ENCODE results near the gene PTPRG. TPM values are rescaled to one million over a fixed set of nuclear protein-coding genes. Genes with fewer than 3 reads are reported as not detected.

The PTPRG gene
- total RNA-seq, 4 donors from 2014 or later = 8.4 to 37.3 (median 14.9) TPM

DNA sequence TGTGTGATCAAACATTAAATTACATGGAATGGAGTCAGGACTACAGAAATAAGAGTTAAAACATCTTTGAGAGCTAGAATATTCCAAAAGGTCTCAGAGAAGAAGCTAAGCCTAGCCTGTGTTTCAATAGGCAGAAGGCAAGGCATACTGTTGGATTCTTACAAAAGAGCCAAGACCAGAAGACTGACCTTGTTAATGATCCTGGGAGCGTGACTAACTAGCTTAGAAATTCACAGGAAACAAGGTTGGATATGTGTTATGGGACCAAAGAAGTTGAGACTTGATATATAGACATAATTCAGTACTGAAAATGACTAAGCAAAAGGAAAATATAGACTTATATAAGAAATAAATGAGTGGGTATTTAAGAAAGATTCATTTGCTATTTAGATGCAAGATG lies 761.9 kb downstream of the PTPRG start:
- H3K4me3 ChIP-seq (ENCODE audit: low read depth, poor library complexity, severe bottlenecking) = no peak overlapping the region
- TF ChIP-seq POLR2A (IDR thresholded peaks at IDR 0.05) = no peak
- no peak for TF ChIP-seq CTCF (IDR thresholded peaks at IDR 0.05)
- 88 to 97% methylated on average over 1 of the region's 1 CpG for WGBS, 2 donors
- intact Hi-C loops (cut with DNase I; ENCODE audit: low total_unique reads) = no loop called here
- no peak for DNase-seq (ENCODE audit: low spot score in 2 of 2)

GRCh38 chr3:62325896-62326295 lies 764.5 kb downstream of the PTPRG start:
- 90 to 97% methylated on average over 8 of the region's 8 CpGs for WGBS, 2 donors
- TF ChIP-seq POLR2A (IDR thresholded peaks at IDR 0.05) (no peak), CTCF (IDR thresholded peaks at IDR 0.05) (no peak)
- intact Hi-C loops (cut with DNase I; ENCODE audit: low total_unique reads) = loop anchor here (5.0 kb wide), 1 partner anchor 1469 kb away; no protein-coding TSS in a partner anchor
- no peak overlapping the region for H3K4me3 ChIP-seq (ENCODE audit: low read depth, poor library complexity, severe bottlenecking)
- no peak for DNase-seq (ENCODE audit: low spot score in 2 of 2)

DNA sequence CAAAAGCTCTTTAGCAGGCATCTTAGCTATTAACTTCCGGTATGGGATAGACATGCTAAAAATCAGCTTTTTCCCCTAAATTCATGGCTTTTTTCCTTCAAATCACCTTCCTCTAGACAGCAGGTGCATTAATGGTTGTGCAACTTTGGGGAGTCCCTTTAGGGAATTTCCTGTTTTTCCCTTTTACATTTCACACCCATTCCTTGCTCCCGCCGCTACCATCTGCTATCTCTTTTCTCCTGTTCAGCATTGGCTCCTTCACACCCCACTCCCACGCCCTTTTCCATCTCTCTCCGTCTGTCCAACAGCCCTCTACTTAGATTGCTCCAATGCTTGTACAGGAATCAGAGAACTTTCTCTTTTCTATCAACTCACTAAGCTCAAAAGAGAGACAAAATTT lies 768.6 kb downstream of the PTPRG start:
- DNase-seq (ENCODE audit: low spot score in 2 of 2) = no peak
- 73 to 75% methylated on average over 5 of the region's 5 CpGs for WGBS, 2 donors
- no peak overlapping the region for H3K4me3 ChIP-seq (ENCODE audit: low read depth, poor library complexity, severe bottlenecking)
- intact Hi-C loops (cut with DNase I; ENCODE audit: low total_unique reads) = loop anchor here (5.0 kb wide), 1 partner anchor 1473 kb away; no protein-coding TSS in a partner anchor
- TF ChIP-seq CTCF (IDR thresholded peaks at IDR 0.05) (no peak), POLR2A (IDR thresholded peaks at IDR 0.05) (no peak)

DNA sequence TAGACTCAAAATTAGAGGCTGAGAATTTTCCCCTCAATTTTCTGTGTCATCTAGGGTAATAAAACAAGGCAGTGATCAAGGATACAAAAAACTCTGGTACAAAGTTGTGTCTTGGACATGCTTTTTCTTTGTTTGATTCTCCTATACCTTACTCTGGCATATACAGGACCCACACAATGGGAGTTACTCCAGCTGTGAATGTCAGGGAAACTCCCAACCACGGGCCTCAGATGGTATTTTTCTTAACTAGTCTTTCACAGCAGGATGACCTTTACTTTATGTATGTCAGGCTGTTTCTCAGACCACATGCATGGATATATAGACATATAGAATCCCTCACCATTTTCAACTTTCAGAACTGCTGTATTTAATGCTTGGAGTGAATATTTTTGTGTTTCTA lies 770.6 kb downstream of the PTPRG start:
- intact Hi-C loops (cut with DNase I; ENCODE audit: low total_unique reads) = no loop called here
- no peak for TF ChIP-seq CTCF (IDR thresholded peaks at IDR 0.05)
- no peak for TF ChIP-seq POLR2A (IDR thresholded peaks at IDR 0.05)
- WGBS, 2 donors = 74 to 77% methylated on average over 1 of the region's 1 CpG
- no peak overlapping the region for H3K4me3 ChIP-seq (ENCODE audit: low read depth, poor library complexity, severe bottlenecking)
- no peak for DNase-seq (ENCODE audit: low spot score in 2 of 2)

DNA sequence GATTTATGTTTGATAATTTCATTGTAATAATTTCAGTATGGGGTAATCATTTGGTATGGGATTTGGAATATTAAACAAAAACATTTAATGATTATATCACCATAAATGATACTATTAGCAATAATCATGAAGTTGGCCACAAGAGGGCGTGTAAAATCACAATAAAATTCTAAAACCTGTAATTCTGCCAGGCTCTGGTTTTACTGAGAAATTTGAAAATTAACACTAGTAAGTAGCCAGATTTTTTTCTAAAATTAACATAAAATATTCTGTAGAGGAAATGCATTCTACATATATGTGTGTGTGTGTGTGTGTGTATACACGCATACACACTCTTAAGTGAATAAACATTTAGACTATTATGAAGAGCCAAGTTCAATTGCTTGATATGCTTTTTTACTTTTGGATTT lies 771.5 kb downstream of the PTPRG start:
- intact Hi-C loops (cut with DNase I; ENCODE audit: low total_unique reads) = no loop called here
- WGBS, 2 donors = 48 to 49% methylated on average over 2 of the region's 2 CpGs

More for the DNA sequence above, 771.5 kb downstream of the PTPRG start:
- no peak for TF ChIP-seq POLR2A (IDR thresholded peaks at IDR 0.05)
- no peak for TF ChIP-seq CTCF (IDR thresholded peaks at IDR 0.05)
- no peak overlapping the region for H3K4me3 ChIP-seq (ENCODE audit: low read depth, poor library complexity, severe bottlenecking)
- DNase-seq (ENCODE audit: low spot score in 2 of 2) = no peak
